NCI-H2081 treated with DMSO at 0.1 percent for 48 hours (cell line): ENCODE measurements around the gene FLNC.

Experiments
- DNase-seq: peaks from one replicate; lab custom pipeline; 2025; lab: John Stamatoyannopoulos, UW

The FLNC gene, protein sequence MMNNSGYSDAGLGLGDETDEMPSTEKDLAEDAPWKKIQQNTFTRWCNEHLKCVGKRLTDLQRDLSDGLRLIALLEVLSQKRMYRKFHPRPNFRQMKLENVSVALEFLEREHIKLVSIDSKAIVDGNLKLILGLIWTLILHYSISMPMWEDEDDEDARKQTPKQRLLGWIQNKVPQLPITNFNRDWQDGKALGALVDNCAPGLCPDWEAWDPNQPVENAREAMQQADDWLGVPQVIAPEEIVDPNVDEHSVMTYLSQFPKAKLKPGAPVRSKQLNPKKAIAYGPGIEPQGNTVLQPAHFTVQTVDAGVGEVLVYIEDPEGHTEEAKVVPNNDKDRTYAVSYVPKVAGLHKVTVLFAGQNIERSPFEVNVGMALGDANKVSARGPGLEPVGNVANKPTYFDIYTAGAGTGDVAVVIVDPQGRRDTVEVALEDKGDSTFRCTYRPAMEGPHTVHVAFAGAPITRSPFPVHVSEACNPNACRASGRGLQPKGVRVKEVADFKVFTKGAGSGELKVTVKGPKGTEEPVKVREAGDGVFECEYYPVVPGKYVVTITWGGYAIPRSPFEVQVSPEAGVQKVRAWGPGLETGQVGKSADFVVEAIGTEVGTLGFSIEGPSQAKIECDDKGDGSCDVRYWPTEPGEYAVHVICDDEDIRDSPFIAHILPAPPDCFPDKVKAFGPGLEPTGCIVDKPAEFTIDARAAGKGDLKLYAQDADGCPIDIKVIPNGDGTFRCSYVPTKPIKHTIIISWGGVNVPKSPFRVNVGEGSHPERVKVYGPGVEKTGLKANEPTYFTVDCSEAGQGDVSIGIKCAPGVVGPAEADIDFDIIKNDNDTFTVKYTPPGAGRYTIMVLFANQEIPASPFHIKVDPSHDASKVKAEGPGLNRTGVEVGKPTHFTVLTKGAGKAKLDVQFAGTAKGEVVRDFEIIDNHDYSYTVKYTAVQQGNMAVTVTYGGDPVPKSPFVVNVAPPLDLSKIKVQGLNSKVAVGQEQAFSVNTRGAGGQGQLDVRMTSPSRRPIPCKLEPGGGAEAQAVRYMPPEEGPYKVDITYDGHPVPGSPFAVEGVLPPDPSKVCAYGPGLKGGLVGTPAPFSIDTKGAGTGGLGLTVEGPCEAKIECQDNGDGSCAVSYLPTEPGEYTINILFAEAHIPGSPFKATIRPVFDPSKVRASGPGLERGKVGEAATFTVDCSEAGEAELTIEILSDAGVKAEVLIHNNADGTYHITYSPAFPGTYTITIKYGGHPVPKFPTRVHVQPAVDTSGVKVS (N-terminal part only)

DNA sequence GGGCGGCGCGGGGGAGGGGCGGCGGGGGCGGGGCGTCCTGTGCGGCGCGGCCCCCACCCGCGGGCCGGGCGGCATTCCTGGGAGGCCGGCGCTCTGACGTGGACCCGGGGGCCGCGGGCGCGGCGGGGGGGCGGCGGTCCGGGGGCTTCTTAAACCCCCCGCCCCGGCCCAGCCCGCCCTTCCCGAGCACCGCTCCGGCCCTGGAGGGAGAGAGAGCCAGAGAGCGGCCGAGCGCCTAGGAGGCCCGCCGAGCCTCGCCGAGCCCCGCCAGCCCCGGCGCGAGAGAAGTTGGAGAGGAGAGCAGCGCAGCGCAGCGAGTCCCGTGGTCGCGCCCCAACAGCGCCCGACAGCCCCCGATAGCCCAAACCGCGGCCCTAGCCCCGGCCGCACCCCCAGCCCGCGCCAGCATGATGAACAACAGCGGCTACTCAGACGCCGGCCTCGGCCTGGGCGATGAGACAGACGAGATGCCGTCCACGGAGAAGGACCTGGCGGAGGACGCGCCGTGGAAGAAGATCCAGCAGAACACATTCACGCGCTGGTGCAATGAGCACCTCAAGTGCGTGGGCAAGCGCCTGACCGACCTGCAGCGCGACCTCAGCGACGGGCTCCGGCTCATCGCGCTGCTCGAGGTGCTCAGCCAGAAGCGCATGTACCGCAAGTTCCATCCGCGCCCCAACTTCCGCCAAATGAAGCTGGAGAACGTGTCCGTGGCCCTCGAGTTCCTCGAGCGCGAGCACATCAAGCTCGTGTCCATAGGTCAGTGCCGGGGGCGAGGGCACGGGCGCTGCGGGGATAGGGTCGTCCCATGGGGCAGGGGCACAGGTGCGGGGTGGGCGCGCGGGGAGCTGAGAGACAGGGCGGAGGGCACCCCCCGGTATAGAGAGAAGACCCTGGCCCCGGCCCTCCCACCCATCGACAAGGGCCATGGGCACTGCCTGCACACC is at the start of gene FLNC:
Gene FLNC, plus strand, starts transcription at position 176 of the 947 bp plus-strand sequence. Its CDS starts 232 bp downstream, at position 408.
- no peak for DNase-seq

DNA sequence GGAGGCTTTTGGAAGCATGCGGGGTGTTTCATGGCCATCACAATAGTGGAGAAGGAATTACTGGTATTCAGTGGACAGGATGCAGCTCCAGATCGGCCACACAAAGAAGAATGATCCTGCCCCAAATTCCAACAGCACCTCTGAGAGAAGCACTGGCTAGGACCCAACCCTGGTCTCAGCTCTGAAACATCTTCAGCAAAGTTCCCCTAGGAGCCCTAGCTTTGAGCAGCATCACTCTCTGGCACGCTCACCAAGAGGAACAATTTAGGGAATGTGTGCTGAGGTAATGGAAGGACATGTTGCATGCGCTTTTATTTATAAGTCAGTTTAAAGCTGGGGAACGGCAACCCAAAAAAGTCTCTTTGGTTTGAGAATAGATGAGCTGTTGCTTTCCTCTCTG is 49.1 kb upstream of the FLNC start:
- no peak for DNase-seq

DNA sequence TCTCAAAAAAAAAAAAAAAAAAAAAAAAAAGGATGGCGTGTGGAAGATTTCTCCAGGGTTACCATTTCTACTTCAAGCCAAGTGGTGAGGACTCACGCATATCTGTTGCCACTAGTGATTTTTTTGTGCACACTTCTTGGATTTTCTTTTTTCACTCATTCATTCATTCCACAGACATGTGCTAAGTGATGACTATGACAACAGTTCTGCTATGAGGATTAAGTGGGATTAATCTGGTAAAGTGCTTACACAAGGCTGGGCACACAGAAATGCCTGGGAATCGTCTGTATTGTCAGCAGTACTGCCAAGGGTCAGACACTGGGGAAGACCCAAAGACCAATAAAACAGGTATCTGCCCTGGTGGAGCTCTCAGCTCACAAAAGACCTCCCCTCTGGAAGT is 48.4 kb upstream of the FLNC start:
- no peak for DNase-seq

DNA sequence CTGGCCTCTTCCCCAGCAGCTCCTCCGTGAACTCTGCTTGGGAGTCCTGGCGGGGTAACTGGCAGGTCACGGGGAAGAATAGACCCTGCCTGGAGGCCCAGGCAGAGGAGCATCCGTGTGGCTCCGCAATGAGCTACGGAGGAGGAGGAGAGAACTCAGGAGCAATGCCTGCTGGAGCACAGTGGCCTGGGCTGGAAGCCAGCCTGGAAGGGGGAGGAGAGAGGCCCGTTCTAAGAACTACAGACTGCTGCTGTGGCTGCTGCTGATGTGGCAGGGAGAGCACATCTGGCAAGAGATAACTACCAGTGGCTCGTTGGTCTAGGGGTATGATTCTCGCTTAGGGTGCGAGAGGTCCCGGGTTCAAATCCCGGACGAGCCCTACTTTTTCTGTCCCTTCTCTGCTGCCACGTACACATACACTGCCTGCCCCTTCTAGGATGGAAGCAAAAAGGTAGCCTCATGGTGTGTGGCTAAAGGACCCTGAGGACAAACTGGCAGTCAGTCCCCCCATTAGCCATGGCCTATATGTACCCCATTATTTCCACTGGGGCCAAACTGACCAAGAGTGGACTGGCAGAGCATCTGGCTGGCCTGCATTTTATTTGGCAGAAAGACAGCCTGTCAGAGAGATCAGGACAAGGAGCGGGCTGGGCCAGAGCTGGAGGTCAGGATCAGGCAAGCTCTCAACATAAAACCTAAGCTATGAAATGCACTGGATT is 46.9 kb upstream of the FLNC start:
- no peak for DNase-seq

DNA sequence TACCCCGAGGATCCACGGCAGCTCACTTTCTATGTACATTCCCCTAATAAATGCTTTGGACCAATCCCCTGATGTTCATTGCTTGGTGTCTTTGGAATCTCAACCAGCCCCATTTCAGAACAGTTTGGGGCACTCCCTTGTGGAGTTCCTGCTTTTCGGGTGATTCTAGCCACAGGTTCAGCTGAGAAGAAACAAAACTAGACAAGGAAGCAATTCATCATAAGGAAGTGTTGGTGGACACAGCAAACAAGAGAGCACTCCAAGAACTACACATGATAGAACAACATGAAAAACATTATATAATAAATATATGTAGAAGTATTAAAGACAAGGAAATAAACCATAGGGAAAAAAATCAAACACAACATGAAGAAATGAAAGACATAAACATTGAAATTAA is 44.5 kb upstream of the FLNC start:
- no peak for DNase-seq

DNA sequence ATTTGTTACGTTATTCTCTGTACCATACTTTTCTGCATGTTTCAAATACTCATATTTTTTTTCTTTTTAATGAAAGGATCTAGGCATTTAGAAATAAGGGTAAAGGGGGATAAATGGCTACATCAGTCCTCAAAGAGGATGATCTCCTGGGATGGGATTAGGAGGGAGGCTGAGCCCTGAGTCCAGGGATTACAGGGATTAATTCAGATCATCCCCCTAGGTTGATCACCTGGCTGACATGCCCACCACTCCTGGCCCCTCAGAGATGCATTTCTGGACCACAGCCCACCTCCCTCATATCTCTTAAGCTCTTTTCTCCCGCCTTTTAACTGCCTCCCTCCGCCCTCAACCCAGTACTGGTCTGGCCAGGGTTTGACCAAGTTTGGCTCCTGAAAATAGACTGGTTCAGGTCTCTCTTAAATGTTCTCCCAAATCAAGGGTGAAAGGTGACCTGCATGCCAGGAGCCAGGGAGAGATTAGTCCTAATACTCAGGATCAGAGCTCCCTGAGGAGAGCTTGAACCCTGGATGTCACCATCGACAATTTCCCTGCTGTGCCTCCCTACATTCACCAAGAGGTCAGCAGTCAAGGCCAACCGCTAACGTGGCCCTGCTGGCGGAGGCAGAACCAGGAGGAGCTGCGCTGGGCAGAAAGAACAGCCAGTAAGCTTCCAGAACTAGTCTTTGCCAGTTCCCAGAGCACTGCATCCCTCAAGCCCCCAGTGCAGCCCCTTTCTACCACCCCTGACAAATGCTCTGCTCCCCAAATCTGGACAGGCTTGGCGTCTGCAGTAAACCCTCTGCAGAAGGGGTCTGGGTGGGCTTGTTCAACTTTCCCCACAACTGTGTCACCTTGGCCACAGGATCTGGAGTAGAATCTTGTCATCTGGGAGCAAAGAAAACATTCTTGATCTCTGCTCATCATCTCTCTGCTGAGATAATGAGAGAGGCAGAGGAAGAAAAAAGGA is 41.5 kb upstream of the FLNC start:
- no peak for DNase-seq

DNA sequence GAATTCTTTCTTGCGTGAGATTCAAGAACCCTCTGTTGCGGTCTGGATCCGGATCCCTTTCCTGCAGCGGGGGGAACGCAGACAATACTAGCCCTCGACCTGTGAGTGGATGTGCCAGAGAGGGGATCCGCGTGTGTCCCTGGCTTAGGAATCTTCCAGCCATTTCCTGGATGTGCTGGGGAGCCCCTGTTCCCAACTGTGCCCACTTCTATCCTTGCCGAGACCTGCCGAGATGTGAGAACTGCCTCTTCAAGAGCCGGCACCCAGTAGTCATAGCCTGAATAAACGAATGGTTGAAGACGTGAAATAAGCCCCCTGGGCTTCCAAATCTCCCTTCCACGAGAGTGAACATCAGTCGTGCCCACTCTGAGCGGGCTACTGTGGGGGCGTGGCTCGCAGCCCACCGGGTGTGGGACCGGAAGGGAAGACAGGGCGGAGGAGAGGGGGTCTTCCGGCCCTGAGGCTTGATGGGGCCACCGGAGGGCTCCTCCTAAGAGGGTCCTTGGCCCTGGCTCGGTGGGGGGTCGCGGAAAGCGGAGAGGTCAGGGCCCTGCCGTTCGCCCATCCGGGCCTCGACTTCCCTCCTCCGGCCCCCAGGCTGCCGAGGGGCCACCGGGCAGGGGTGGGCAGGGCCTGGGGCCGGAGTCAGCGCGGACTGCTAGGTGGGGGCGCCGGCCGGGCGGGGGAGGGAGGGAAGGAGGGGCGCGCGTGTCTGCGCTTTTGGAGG is 39.7 kb upstream of the FLNC start:
- DNase-seq: no peak

DNA sequence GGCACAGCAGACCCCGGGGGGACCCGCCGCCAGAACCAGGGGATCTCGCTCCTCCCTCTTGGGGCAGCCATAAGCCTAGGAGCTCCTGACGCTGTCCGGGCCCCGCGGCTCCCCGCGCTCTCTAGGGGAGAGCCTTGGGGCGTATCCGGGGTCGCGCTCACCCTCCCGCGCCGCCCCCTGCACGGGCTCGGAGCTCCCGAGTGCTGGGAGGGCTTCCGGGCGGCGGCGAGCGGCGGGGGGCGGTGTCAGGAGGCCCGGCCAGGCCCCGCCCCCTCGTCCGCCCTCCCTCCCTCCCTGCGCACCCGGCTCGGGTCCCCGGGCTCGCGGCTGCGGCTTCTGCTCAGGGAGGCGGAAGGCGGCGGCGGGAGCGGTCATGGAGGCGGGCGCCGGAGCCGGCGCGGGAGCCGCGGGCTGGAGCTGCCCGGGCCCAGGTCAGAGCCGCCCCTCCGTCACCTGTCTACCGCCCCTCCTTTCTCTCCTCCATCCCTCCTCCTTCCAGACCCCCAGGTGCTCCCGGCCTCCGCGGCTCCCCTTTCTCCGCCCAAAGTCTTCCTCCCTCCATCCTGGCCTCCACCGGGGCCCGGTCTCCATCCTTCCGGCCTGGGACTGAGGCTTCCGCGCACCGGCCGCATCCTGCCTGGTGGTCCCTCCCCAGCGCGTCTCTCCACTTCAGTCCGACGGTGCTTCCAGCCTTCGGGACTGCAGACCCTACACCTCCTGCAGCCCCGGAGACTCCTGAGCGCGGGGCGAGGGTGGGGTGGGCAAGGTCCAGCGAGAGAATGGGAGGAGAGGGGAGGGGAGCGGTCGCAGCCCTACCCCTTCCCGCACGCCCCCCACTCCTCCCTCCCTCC is 38.9 kb upstream of the FLNC start, which contains the start of gene CCDC136:
Gene CCDC136, plus strand, starts transcription at position 848 of the 851 bp plus-strand sequence. CDS start 444 bp downstream, outside the sequence.
- no peak for DNase-seq

DNA sequence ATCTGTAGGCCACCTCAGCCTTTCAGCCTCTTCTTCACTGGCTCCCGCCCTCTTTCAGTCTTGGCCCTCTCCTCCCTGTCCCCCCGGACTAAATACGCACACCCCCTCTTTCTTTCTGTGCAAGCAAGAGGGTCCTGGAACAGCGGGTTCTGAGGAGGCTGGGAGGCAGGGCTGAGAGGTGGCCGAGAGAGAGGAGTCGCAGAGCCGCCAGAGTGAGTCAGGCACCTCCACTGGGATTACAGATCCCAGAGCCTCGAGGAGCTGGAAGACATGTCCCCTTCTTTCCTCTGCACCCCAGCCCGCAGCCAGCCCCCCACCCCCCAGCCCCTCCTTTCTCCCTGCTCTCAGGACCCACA is 38.3 kb upstream of the FLNC start:
- no peak for DNase-seq

DNA sequence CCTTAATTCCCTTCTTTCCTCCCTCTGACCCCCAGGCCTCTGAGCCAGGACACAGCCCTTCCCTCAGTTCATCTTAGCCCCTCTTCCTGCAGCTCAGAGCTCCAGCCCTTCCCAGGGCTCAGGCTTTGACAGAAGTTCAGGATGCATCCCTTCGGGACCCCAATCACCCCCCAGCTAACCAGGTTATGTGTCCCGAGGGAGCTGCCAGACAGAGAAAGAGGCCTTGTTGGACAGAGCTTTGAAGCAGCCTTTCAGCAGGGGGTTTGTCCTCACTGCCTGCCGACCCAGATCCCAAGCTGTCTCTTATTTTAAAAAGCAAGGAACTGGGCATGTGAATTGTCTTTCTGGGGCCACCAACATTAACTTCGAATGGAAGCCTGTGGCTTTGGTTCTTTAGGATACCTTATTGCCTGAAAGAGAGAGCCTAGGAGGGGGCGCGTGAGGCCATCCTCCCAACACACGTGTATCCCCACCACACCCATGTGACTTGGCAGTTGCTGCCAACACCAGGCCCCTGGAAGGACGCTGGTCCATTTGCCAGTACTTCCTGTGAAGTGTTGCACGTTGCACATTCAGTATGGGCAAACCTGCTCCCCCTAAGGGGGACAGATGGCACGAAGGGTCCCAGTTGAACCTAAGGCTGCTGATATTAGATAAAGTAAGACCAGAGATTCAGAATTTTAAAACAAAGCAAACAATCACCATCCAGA is 37.6 kb upstream of the FLNC start:
- DNase-seq: no peak

DNA sequence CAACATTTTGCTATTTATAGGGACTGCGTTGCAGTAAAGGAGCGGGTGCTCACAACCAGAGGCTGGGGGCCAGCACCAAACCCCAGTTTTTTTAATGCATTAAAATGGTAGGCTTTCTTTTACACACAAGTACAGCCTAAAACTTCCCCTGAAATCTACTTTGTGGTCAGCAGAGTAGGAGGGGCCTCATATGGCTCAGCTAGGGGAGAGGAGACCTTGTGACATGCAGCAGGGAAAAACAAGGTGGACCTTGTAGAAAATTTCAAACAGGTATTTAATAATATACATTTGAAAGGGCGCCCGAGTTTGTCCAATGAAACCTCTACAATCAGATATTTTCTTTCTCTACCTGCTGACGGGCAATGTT is 37.0 kb upstream of the FLNC start:
- DNase-seq: no peak

DNA sequence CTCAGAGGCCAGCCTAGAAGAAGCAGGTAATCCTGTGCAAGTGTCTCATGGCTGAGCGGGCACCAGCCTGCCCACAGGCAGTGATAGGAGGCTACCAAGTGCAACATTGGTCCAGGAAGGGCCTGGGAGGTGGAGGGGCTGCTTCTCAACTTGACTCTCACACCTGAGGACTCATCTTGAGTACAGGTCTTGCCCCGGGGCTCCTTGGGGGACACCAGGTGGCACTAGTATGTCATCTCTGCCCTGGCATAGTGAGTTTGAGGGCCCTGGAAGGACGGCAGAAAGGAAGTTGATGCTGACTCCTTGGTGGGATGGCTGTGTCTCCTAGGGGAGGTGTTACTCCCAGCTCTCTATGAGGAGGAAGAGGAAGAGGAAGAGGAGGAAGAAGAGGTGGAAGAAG is 36.2 kb upstream of the FLNC start:
- no peak for DNase-seq

DNA sequence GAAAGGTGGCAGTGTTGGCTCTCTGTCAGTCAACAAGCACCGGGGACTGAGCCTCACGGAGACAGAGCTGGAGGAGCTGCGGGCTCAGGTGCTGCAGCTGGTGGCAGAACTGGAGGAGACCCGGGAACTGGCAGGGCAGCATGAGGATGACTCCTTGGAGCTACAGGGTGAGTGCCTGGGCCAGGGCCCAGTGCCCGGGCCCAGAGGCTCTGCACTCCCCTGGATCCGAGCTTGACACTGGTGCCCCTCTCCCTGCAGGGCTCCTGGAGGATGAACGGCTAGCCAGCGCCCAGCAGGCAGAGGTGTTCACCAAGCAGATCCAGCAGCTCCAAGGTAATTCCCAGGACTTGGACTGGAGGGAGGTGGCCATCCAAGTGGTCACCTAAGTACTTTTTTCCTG is 35.8 kb upstream of the FLNC start:
- no peak for DNase-seq

DNA sequence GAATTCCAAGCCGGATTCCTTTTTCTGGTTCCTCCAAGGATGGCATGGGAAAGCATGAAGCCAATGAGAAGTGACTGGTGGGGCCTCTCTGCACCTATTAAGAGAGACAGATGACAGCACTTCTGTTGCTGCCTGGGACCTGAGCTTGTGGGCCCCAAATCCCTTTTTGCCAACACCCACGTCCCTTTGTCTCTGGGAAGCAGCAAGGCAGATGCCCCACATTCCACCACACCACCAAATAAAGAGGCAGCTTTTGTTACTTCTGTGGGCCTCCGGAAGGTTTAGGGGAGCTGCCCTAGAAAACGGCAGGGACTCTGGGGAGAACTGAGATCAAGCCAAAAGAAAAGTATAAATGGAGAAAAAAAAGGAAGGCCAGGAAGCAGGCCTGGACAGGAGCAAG is 35.1 kb upstream of the FLNC start:
- no peak for DNase-seq

DNA sequence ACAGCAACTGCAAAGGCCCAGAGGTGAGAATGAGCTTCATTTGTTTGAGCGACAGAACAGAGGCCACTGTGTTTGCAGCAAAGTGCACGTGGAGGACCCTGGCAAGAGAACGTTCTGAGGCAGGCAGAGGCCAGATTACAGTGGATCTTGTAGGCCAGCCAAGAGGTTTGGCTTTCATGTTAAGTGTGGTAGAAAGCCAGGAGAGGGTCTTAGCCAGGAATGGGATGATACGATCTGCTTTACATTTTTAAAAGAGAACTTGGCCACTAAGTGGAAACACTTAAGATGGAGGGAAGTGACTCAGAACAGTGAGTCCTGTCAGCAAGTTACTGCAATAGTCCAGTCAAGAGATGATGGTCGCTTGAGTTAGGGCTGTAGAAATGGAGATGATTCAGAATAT is 33.9 kb upstream of the FLNC start:
- no peak for DNase-seq

DNA sequence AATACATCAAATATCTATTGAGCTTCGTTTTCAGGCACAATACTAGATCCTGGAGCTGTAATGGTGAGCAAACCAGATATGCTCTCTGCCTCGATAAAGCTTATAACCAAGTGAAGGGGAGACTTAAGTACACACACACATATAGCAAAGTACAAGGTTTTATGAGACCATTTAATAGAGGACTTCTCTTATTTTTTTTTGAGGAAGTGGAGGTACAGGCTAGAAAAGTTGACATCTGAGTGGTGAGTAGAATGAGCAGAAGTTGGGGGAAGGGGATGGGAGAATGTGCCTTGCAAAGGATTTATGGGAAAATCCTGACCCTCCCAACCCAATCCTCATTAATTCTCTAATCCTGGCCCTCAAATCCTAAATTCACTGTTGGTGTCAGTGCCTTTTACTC is 30.8 kb upstream of the FLNC start:
- no peak for DNase-seq

DNA sequence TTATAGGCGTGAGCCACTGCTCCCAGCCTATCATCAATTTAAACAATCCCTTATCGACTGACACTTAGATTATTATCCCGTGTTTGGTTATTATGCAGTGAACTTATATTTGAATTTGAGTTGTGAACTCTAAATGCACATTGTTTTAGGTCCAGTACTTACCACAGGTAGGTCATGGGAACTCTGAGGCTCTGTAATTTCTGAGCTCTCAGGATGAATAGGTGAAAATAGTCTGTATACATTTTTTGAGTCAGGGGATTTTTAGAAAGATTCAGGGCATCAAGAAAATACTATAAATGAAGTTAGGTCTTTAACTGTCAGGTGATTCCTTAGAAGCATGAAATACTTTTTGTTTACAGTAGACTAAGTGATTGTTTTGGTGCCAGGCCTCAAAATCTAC is 29.6 kb upstream of the FLNC start:
- no peak for DNase-seq
